IMR-90 (cell line): ENCODE results near the gene AKAP13. TPM values are rescaled to one million over a fixed set of nuclear protein-coding genes. Genes with fewer than 3 reads are reported as not detected.

Experiments
- ATAC-seq: fragments of 200-7000 bp; cut with Tn5 transposase; 2 replicates; pipeline ENCODE4 v1.9.1; 2020; ENCODE audit warnings: low read depth, mild to moderate bottlenecking, moderate library complexity
- BruUV-seq: library from RNA; stranded (reverse); fragments of 400-500 nt; replicated peaks from 2 replicates; lab custom pipeline; 2021; lab: Mats Ljungman, UMichigan
- CTCF ChIA-PET: fragments of 300-600 bp; formaldehyde crosslinking; extraction: SDS; loops from one replicate; lab custom pipeline; 2021; ENCODE audit warnings: antibody characterized with exemption; lab: Yijun Ruan, JAX
- POLR2A ChIA-PET: fragments of 300-600 bp; sonication (Branson Sonifier 250); formaldehyde crosslinking; loops from one replicate; lab custom pipeline; 2022; ENCODE audit warnings: antibody characterized with exemption; ENCODE audit not compliant: unreplicated experiment; lab: Charles Lee
- DNase-seq: peaks from one replicate; pipeline ENCODE4 v3.0.0; 2013
- H2AFZ ChIP-seq: replicated peaks from 2 replicates; pipeline ENCODE3; 2013; ENCODE audit warnings: low read length, mild to moderate bottlenecking; ENCODE audit not compliant: poor library complexity
- H2AK5ac ChIP-seq: 2 replicates; pipeline ENCODE4 v1.6.1; 2013; ENCODE audit warnings: low read depth, low read length, inconsistent platforms
- H2AK9ac ChIP-seq: replicated peaks from 2 replicates; pipeline ENCODE3; 2013; ENCODE audit warnings: mild to moderate bottlenecking, low read depth, low read length, moderate library complexity; ENCODE audit not compliant: poor library complexity
- H2BK120ac ChIP-seq: 2 replicates; pipeline ENCODE4 v1.6.1; 2013; ENCODE audit warnings: low read depth, low read length, inconsistent platforms
- H2BK15ac ChIP-seq: 3 replicates; pipeline ENCODE4 v1.6.1; 2013; ENCODE audit warnings: low read depth, low read length, inconsistent platforms
- H2BK20ac ChIP-seq: 2 replicates; pipeline ENCODE4 v1.6.1; 2013; ENCODE audit warnings: low read depth, mild to moderate bottlenecking, inconsistent platforms, low read length, moderate library complexity
- H2BK5ac ChIP-seq: 2 replicates; pipeline ENCODE4 v1.6.1; 2013; ENCODE audit warnings: mild to moderate bottlenecking, low read depth, low read length, inconsistent platforms; ENCODE audit not compliant: poor library complexity, severe bottlenecking
- H3K14ac ChIP-seq: replicated peaks from 2 replicates; pipeline ENCODE4 v1.6.1; 2013; ENCODE audit warnings: low read depth, low read length, inconsistent platforms
- H3K18ac ChIP-seq: 2 replicates; pipeline ENCODE4 v1.6.1; 2013; ENCODE audit warnings: low read depth, low read length, control low read depth
- H3K23ac ChIP-seq: 2 replicates; pipeline ENCODE4 v1.6.1; 2013; ENCODE audit warnings: low read depth, low read length, inconsistent platforms
- H3K27ac ChIP-seq: 2 replicates; pipeline ENCODE4 v1.5.1; 2013; ENCODE audit warnings: mild to moderate bottlenecking, control low read depth, low read length; ENCODE audit not compliant: insufficient read depth
- H3K27me3 ChIP-seq: 2 replicates; pipeline ENCODE4 v1.6.1; 2013; ENCODE audit warnings: low read length; ENCODE audit not compliant: control insufficient read depth, insufficient read depth
- H3K36me3 ChIP-seq: 2 replicates; pipeline ENCODE4 v1.6.1; 2013; ENCODE audit warnings: low read length, mixed read lengths; ENCODE audit not compliant: control insufficient read depth, insufficient read depth
- H3K4ac ChIP-seq: 2 replicates; pipeline ENCODE4 v1.6.1; 2013; ENCODE audit warnings: low read depth, low read length, inconsistent platforms
- H3K4me1 ChIP-seq: 2 replicates; pipeline ENCODE4 v1.6.1; 2013; ENCODE audit warnings: low read length, mixed read lengths; ENCODE audit not compliant: control insufficient read depth, insufficient read depth
- H3K4me2 ChIP-seq: 2 replicates; pipeline ENCODE4 v1.6.1; 2013; ENCODE audit warnings: low read depth, mild to moderate bottlenecking, control low read depth, low read length, moderate library complexity
- H3K4me3 ChIP-seq: 2 replicates; pipeline ENCODE4 v1.5.1; 2013; ENCODE audit warnings: low read depth, mild to moderate bottlenecking, control low read depth, low read length, moderate library complexity; ENCODE audit not compliant: insufficient read depth
- H3K56ac ChIP-seq: 2 replicates; pipeline ENCODE4 v1.6.1; 2013; ENCODE audit warnings: low read length, inconsistent platforms; ENCODE audit not compliant: insufficient read depth; ENCODE audit errors: extremely low read depth
- H3K79me1 ChIP-seq, 2 experiments: 2 replicates each; pipeline ENCODE4 v1.6.1; 2013; ENCODE audit warnings: low read length in 2 of 2, inconsistent platforms in 1 of 2, low read depth in 1 of 2
- H3K9ac ChIP-seq: 2 replicates; pipeline ENCODE4 v1.6.1; 2013; ENCODE audit warnings: low read depth, low read length, control low read depth
- H3K9me1 ChIP-seq: 2 replicates; pipeline ENCODE4 v1.6.1; 2013; ENCODE audit warnings: low read length, inconsistent platforms; ENCODE audit not compliant: insufficient read depth
- H3K9me3 ChIP-seq: 2 replicates; pipeline ENCODE4 v1.6.1; 2013; ENCODE audit warnings: low read length; ENCODE audit not compliant: control insufficient read depth, insufficient read depth
- H4K20me1 ChIP-seq: 2 replicates; pipeline ENCODE4 v1.6.1; 2013; ENCODE audit warnings: low read length, inconsistent platforms; ENCODE audit not compliant: insufficient read depth
- H4K5ac ChIP-seq: 2 replicates; pipeline ENCODE4 v1.6.1; 2013; ENCODE audit warnings: mild to moderate bottlenecking, low read depth, low read length, control low read depth
- H4K8ac ChIP-seq, 2 experiments: 2 replicates each; pipeline ENCODE4 v1.6.1; 2013; ENCODE audit warnings: low read depth in 2 of 2, low read length in 2 of 2, control low read depth in 1 of 2, inconsistent platforms in 1 of 2
- H4K91ac ChIP-seq: 2 replicates; pipeline ENCODE4 v1.6.1; 2013; ENCODE audit warnings: low read depth, low read length, inconsistent platforms; ENCODE audit not compliant: insufficient read depth
- CEBPB ChIP-seq: IDR thresholded peaks from 2 replicates; pipeline ENCODE4 v1.6.1; 2012; ENCODE audit warnings: low read depth, low read length, improper control_type of control experiment
- WGBS, 2 experiments: methylation state at CpG; one replicate each; pipeline versions ENCODE4 v1.1.5 to v1.1.7; 2013; ENCODE audit warnings: missing lambda C conversion rate in 2 of 2; ENCODE audit not compliant: insufficient read length in 1 of 2; ENCODE audit errors: extremely low coverage in 2 of 2; 5-methylcytosine and 5-hydroxymethylcytosine counted together
- dilution Hi-C: fragments of 300-500 bp; cut with HindIII; formaldehyde crosslinking; loops from one replicate; pipeline ENCODE4 v1.14.3; 2018; ENCODE audit warnings: low sequenced_read_pairs; ENCODE audit not compliant: unreplicated experiment
- in situ Hi-C: fragments of 300-500 bp; cut with MboI; formaldehyde crosslinking; loops from 3 replicates; pipeline ENCODE4 v1.14.3; 2019; ENCODE audit warnings: low sequenced_read_pairs, inconsistent platforms, mixed read lengths
- intact Hi-C: fragments of 100-400 bp; cut with micrococcal nuclease; formaldehyde crosslinking; loops from 2 replicates; pipeline ENCODE4 v1.10.0; 2022
- polyA plus RNA-seq, 3 experiments: library from polyadenylated mRNA; depleted of rRNA; stranded (reverse); fragments of >200 nt; gene quantifications; 2 replicates each; pipeline ENCODE4 v1.2.3, GENCODE V29; 2012; ENCODE audit warnings: low replicate concordance in 1 of 3
- total RNA-seq: library from RNA; depleted of rRNA; stranded (reverse); fragments of >200 nt; gene quantifications from 2 replicates; pipeline ENCODE4 v1.2.3, GENCODE V29; 2012
- TF ChIP-seq, protein P1 (sequence below): conservative IDR thresholded peaks from 2 replicates; pipeline ENCODE4 v1.5.1; 2012; ENCODE audit warnings: mild to moderate bottlenecking, low read depth, low read length, improper control_type of control experiment

The AKAP13 gene
- total and polyA plus RNA-seq, 2 of the 4 experiments (the other 2 are of a cell fraction): 10.4 to 46.4 TPM

DNA sequence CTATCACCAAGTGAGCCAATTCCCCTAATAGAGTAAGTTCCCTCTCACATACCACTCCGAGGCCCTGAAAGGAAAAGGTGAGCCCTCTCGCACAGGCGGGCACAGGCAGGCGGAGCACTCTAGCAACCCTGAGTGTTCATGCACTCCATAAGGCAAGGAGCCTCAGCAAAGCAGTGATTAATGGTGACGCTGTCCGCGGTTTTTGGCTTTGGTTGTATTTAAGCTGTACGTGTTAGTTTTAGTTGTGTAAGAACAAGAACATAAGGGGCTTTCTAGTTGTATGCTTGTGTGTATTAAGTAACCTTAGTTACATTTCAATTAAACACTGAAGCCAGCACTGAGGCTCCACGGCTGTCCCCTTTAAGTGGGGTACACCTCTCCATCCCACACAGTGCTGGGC lies 381.2 kb downstream of the AKAP13 start:
- ATAC-seq: no peak
- Histone ChIP-seq H2AK5ac (no peak overlapping the region), H3K27ac (no peak overlapping the region), H3K4me2 (no peak overlapping the region), H3K4ac (no peak overlapping the region), H3K23ac (no peak overlapping the region), H3K36me3 (peaks cover 5% of the 10 kb centered on the region; the same call in 1 of the 2 replicates), H3K56ac (no peak overlapping the region), H4K20me1 (peaks cover 19% of the 10 kb centered on the region; the same call in 1 of the 2 replicates), H2BK120ac (no peak overlapping the region), H2BK5ac (no peak overlapping the region), H3K4me3 (no peak overlapping the region), H3K18ac (no peak overlapping the region), H3K14ac (no peak overlapping the region), H3K79me1 (peaks cover 0 to 22% of the 10 kb centered on the region in 2 experiments; a peak in 2 of 4 replicates), H3K27me3 (no peaks in the 10 kb centered on the region), H4K8ac (no peak overlapping the region), H3K9ac (no peak overlapping the region), H4K5ac (no peak overlapping the region), H2BK20ac (no peak overlapping the region), H4K91ac (no peak overlapping the region), H2BK15ac (no peak overlapping the region), H3K4me1 (no peaks in the 10 kb centered on the region; the same call in 1 of the 2 replicates), H2AK9ac (no peak overlapping the region), H3K9me1 (0 out of 2 replicates have a peak, but pooled peaks cover 4% of the 10 kb centered on the region), H2AFZ (no peak overlapping the region), H3K9me3 (no peaks in the 10 kb centered on the region)
- no TSS peak for BruUV-seq
- intact Hi-C loops: no loop called here
- ChIA-PET CTCF (interaction anchor here (0.7 kb wide), 1 partner anchor 20 kb away, joined by 3 read pairs; no protein-coding TSS in a partner anchor), POLR2A (no interaction called here)
- no CpG with 5 or more reads among the region's 9 CpGs for WGBS, 2 experiments
- dilution Hi-C loops: no loop called here
- in situ Hi-C loops: no loop called here
- TF ChIP-seq, protein P1, sequence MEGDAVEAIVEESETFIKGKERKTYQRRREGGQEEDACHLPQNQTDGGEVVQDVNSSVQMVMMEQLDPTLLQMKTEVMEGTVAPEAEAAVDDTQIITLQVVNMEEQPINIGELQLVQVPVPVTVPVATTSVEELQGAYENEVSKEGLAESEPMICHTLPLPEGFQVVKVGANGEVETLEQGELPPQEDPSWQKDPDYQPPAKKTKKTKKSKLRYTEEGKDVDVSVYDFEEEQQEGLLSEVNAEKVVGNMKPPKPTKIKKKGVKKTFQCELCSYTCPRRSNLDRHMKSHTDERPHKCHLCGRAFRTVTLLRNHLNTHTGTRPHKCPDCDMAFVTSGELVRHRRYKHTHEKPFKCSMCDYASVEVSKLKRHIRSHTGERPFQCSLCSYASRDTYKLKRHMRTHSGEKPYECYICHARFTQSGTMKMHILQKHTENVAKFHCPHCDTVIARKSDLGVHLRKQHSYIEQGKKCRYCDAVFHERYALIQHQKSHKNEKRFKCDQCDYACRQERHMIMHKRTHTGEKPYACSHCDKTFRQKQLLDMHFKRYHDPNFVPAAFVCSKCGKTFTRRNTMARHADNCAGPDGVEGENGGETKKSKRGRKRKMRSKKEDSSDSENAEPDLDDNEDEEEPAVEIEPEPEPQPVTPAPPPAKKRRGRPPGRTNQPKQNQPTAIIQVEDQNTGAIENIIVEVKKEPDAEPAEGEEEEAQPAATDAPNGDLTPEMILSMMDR: no peak
- peak; percentile 44; the same call in 1 of the 2 replicates for TF ChIP-seq CEBPB
- DNase-seq: peak; percentile 67
